ENCODE results near the gene KIAA1755.
A peak's percentile ranks its signal among the peaks of the same experiment; 100 is the strongest.

The KIAA1755 gene

GRCh38 chr20:38202153-38202981 is 58.2 kb downstream of the KIAA1755 start:
- no peak for DNase-seq

GRCh38 chr20:38201356-38201755 is 59.2 kb downstream of the KIAA1755 start:
- DNase-seq, result no peak

GRCh38 chr20:38200646-38201045 is 59.9 kb downstream of the KIAA1755 start:
- no peak for DNase-seq

GRCh38 chr20:38199501-38200390 is 60.8 kb downstream of the KIAA1755 start:
- no peak for DNase-seq

- no peak for DNase-seq
Measured at GRCh38 chr20:38198238-38198861, 62.2 kb downstream of the KIAA1755 start.

- no peak for DNase-seq
Measured at GRCh38 chr20:38197619-38198018, 62.9 kb downstream of the KIAA1755 start.

- DNase-seq, result no peak
Measured at GRCh38 chr20:38197217-38197616, 63.3 kb downstream of the KIAA1755 start.

- DNase-seq, result no peak
Measured at GRCh38 chr20:38196592-38196991, 63.9 kb downstream of the KIAA1755 start.

GRCh38 chr20:38196076-38196475 is 64.5 kb downstream of the KIAA1755 start:
- DNase-seq, result no peak

- DNase-seq, result no peak
Measured at GRCh38 chr20:38195521-38195920, 65.0 kb downstream of the KIAA1755 start.

GRCh38 chr20:38194971-38195504 is 65.5 kb downstream of the KIAA1755 start:
- no peak for DNase-seq

GRCh38 chr20:38193586-38194105 is 66.9 kb downstream of the KIAA1755 start:
- no peak for DNase-seq

- DNase-seq, result no peak
Measured at GRCh38 chr20:38192323-38192885, 68.1 kb downstream of the KIAA1755 start.

GRCh38 chr20:38191654-38192053 is 68.9 kb downstream of the KIAA1755 start:
- DNase-seq, result no peak

- DNase-seq, result no peak
Measured at GRCh38 chr20:38190936-38191371, 69.6 kb downstream of the KIAA1755 start.

- DNase-seq, result no peak
Measured at GRCh38 chr20:38190166-38190565, 70.4 kb downstream of the KIAA1755 start.

- no peak for DNase-seq
Measured at GRCh38 chr20:38187517-38187916, 73.0 kb downstream of the KIAA1755 start.

- no peak for DNase-seq
Measured at GRCh38 chr20:38186788-38187221, 73.7 kb downstream of the KIAA1755 start.

- DNase-seq, result no peak
Measured at GRCh38 chr20:38184101-38184500, 76.4 kb downstream of the KIAA1755 start.

GRCh38 chr20:38181971-38182370 is 78.6 kb downstream of the KIAA1755 start:
- DNase-seq, result no peak

GRCh38 chr20:38181207-38181801 is 79.2 kb downstream of the KIAA1755 start:
- peak; percentile 9 for DNase-seq

GRCh38 chr20:38180781-38181180 is 79.8 kb downstream of the KIAA1755 start:
- DNase-seq, result no peak

All from NCI-H2029 treated with DMSO at 0.1 percent for 48 hours (cell line).